Keratinocyte (primary cell): ENCODE measurements around the gene CYSTM1. TPM values are rescaled to one million over a fixed set of nuclear protein-coding genes. Genes with fewer than 3 reads are reported as not detected.

Source experiments
- DNase-seq: peaks from one replicate; pipeline ENCODE4 v3.0.0-alpha.2; 2011; ENCODE audit warnings: low read depth, missing footprints, low spot score
- FAIRE-seq: peaks from 2 replicates; lab custom pipeline; 2011; peaks lifted over from hg19 to GRCh38; lab: Jason Lieb, UNC
- H2AFZ ChIP-seq: 2 replicates; pipeline ENCODE4 v1.6.0; 2012; ENCODE audit warnings: low read length, control low read depth, inconsistent platforms; ENCODE audit not compliant: control insufficient read depth
- H3K27ac ChIP-seq: 2 replicates; pipeline ENCODE4 v1.5.1; 2011; ENCODE audit warnings: low read length; ENCODE audit not compliant: control insufficient read depth, insufficient read depth
- H3K27me3 ChIP-seq: 3 replicates; pipeline ENCODE4 v1.6.0; 2011; ENCODE audit warnings: low read length; ENCODE audit not compliant: control insufficient read depth, insufficient read depth; ENCODE audit errors: extremely low read depth
- H3K36me3 ChIP-seq, 2 experiments: 2 replicates in 1 of 2; 3 replicates in 1 of 2; pipeline ENCODE4 v1.5.1; 2011; ENCODE audit warnings: low read length in 2 of 2, mild to moderate bottlenecking in 1 of 2; ENCODE audit not compliant: control insufficient read depth in 2 of 2, insufficient read depth in 2 of 2; ENCODE audit errors: extremely low read depth in 1 of 2
- H3K4me1 ChIP-seq: 3 replicates; pipeline ENCODE4 v1.5.1; 2011; ENCODE audit warnings: low read length; ENCODE audit not compliant: control insufficient read depth, insufficient read depth; ENCODE audit errors: extremely low read depth
- H3K4me2 ChIP-seq: 3 replicates; pipeline ENCODE4 v1.6.0; 2011; ENCODE audit warnings: low read depth, low read length; ENCODE audit not compliant: control insufficient read depth, insufficient read depth; ENCODE audit errors: extremely low read depth
- H3K4me3 ChIP-seq, 3 experiments: fragments of 200-600 bp in 1 of 3; sonication (generic) in 1 of 3; 2 replicates in 2 of 3; 3 replicates in 1 of 3; pipeline ENCODE4 v1.5.1; 2011 to 2016; ENCODE audit warnings: low read length in 3 of 3, mild to moderate bottlenecking in 3 of 3, control low read depth in 2 of 3, inconsistent platforms in 1 of 3, low read depth in 1 of 3, mixed read lengths in 1 of 3, mixed run types in 1 of 3, moderate library complexity in 1 of 3; ENCODE audit not compliant: control insufficient read depth in 2 of 3, insufficient read depth in 2 of 3; ENCODE audit errors: extremely low read depth in 1 of 3
- H3K79me2 ChIP-seq: 2 replicates; pipeline ENCODE4 v1.6.0; 2012; ENCODE audit warnings: low read length; ENCODE audit not compliant: control insufficient read depth, insufficient read depth
- H3K9ac ChIP-seq: 3 replicates; pipeline ENCODE4 v1.6.0; 2011; ENCODE audit warnings: low read length; ENCODE audit not compliant: control insufficient read depth, insufficient read depth; ENCODE audit errors: extremely low read depth
- H3K9me1 ChIP-seq: 3 replicates; pipeline ENCODE4 v1.6.0; 2011; ENCODE audit warnings: low read length; ENCODE audit not compliant: control insufficient read depth, insufficient read depth; ENCODE audit errors: extremely low read depth
- H3K9me3 ChIP-seq: 2 replicates; pipeline ENCODE4 v1.5.1; 2012; ENCODE audit warnings: low read depth, low read length; ENCODE audit not compliant: control insufficient read depth
- H4K20me1 ChIP-seq: 3 replicates; pipeline ENCODE4 v1.6.0; 2011; ENCODE audit warnings: low read length; ENCODE audit not compliant: control insufficient read depth, insufficient read depth; ENCODE audit errors: extremely low read depth
- EZH2 ChIP-seq: IDR thresholded peaks from one replicate; pipeline ENCODE4 v1.6.1; 2012; ENCODE audit warnings: inconsistent platforms, mild to moderate bottlenecking, low read length, moderate library complexity
- dilution Hi-C: fragments of 300-500 bp; cut with MboI; formaldehyde crosslinking; loops from one replicate; pipeline ENCODE4 v1.7.0; 2020; ENCODE audit warnings: low sequenced_read_pairs; ENCODE audit not compliant: extremely low pct_ligation_motif_present
- polyA plus RNA-seq, 5 experiments: library from polyadenylated mRNA; depleted of rRNA in 3 of 5; stranded (reverse) in 3 of 5; stranded (forward) in 1 of 5; unstranded in 1 of 5; fragments of >200 nt; gene quantifications; 1 replicate in 1 of 5; 2 replicates in 3 of 5; 3 replicates in 1 of 5; pipeline versions ENCODE4 v1.2.1 to v1.2.3, GENCODE V29; 2011 to 2012; ENCODE audit warnings: missing spikeins in 2 of 5, low read depth in 1 of 5, low replicate concordance in 1 of 5
- TF ChIP-seq, protein P1 (sequence below), 3 experiments: IDR thresholded peaks in 1 of 3; conservative IDR thresholded peaks in 1 of 3; optimal IDR thresholded peaks in 1 of 3; 2 replicates in 2 of 3; 3 replicates in 1 of 3; pipeline versions ENCODE3 to v1.5.1; 2011; ENCODE audit warnings: low read length in 3 of 3, mild to moderate bottlenecking in 3 of 3, moderate library complexity in 2 of 3, control low read depth in 1 of 3, inconsistent platforms in 1 of 3; ENCODE audit not compliant: insufficient read depth in 2 of 3; ENCODE audit errors: extremely low read depth in 1 of 3

The CYSTM1 gene
- polyA plus RNA-seq, 1 donor (not counting 4 experiments of a cell fraction or from before 2014, with no cell fraction given): 34.3 TPM

- no peak for TF ChIP-seq EZH2
- TF ChIP-seq, protein P1, sequence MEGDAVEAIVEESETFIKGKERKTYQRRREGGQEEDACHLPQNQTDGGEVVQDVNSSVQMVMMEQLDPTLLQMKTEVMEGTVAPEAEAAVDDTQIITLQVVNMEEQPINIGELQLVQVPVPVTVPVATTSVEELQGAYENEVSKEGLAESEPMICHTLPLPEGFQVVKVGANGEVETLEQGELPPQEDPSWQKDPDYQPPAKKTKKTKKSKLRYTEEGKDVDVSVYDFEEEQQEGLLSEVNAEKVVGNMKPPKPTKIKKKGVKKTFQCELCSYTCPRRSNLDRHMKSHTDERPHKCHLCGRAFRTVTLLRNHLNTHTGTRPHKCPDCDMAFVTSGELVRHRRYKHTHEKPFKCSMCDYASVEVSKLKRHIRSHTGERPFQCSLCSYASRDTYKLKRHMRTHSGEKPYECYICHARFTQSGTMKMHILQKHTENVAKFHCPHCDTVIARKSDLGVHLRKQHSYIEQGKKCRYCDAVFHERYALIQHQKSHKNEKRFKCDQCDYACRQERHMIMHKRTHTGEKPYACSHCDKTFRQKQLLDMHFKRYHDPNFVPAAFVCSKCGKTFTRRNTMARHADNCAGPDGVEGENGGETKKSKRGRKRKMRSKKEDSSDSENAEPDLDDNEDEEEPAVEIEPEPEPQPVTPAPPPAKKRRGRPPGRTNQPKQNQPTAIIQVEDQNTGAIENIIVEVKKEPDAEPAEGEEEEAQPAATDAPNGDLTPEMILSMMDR (optimal IDR thresholded peaks at IDR 0.05 in 1 of 3, IDR thresholded peaks at IDR 0.05 in 1 of 3, conservative IDR thresholded peaks at IDR 0.05 in 1 of 3; ENCODE audit: extremely low read depth in 1 of 3, insufficient read depth in 2 of 3, low read length in 3 of 3): peak in 2 of 3 experiments; percentile 52 to 56
- H2AFZ ChIP-seq: peak overlapping the region; percentile 73
- H4K20me1 ChIP-seq: peaks cover 7% of the 10 kb centered on the region
- no peaks in the 10 kb centered on the region for H3K36me3 ChIP-seq
- peaks cover 11% of the 10 kb centered on the region for H3K4me1 ChIP-seq
- H3K79me2 ChIP-seq: no peaks in the 10 kb centered on the region
- dilution Hi-C loops: no loop called here
- no peaks in the 10 kb centered on the region for H3K9me1 ChIP-seq
- H3K4me3 ChIP-seq: peak overlapping the region; percentile 2 to 70 (median 58)
- no peaks in the 10 kb centered on the region for H3K27me3 ChIP-seq
- no peak overlapping the region for H3K27ac ChIP-seq
- peak overlapping the region; percentile 43 for H3K9ac ChIP-seq
- H3K4me2 ChIP-seq: peak overlapping the region; percentile 80
- no peaks in the 10 kb centered on the region for H3K9me3 ChIP-seq
- FAIRE-seq (no peak), DNase-seq (no peak)
Measured at GRCh38 chr5:140145818-140146522, 29.0 kb upstream of the CYSTM1 start.

GRCh38 chr5:140146523-140146842 lies 28.5 kb upstream of the CYSTM1 start:
- Histone ChIP-seq H3K9ac (peak overlapping the region; percentile 43), H3K4me3 (peak overlapping the region in 2 of 3 experiments; percentile 58 to 70), H3K36me3 (no peaks in the 10 kb centered on the region), H3K9me1 (no peaks in the 10 kb centered on the region), H3K79me2 (no peaks in the 10 kb centered on the region), H3K4me2 (peak overlapping the region; percentile 80), H3K9me3 (no peaks in the 10 kb centered on the region), H2AFZ (peak overlapping the region; percentile 73), H3K27ac (no peak overlapping the region), H3K4me1 (peaks cover 11% of the 10 kb centered on the region), H4K20me1 (peaks cover 7% of the 10 kb centered on the region), H3K27me3 (no peaks in the 10 kb centered on the region)
- dilution Hi-C loops: no loop called here
- DNase-seq (no peak), FAIRE-seq (no peak)
- no peak for TF ChIP-seq EZH2
- TF ChIP-seq, protein P1 (optimal IDR thresholded peaks at IDR 0.05 in 1 of 3, IDR thresholded peaks at IDR 0.05 in 1 of 3, conservative IDR thresholded peaks at IDR 0.05 in 1 of 3; ENCODE audit: extremely low read depth in 1 of 3, insufficient read depth in 2 of 3, low read length in 3 of 3): no peak
